ENCODE results near the gene SUGP2. TPM values are rescaled to one million over a fixed set of nuclear protein-coding genes. Genes with fewer than 3 reads are reported as not detected.

The SUGP2 gene
- total RNA-seq, 1 experiment from 2014 or later = 112 TPM

- DNase-seq (ENCODE audit: low read depth, low spot score) (no peak), ATAC-seq (peak; percentile 54; the same call in 1 of the 2 replicates)
- no peak overlapping the region for H3K27ac ChIP-seq (ENCODE audit: low read length)
- 0 out of 2 replicates have a peak, but pooled peaks cover 3% of the 10 kb centered on the region for H3K36me3 ChIP-seq (ENCODE audit: control insufficient read depth, insufficient read depth, low read length)
- no peaks in the 10 kb centered on the region for H3K27me3 ChIP-seq (ENCODE audit: control insufficient read depth, insufficient read depth, low read length)
- POLR2A ChIA-PET = no interaction called here
- TF ChIP-seq, protein P1, sequence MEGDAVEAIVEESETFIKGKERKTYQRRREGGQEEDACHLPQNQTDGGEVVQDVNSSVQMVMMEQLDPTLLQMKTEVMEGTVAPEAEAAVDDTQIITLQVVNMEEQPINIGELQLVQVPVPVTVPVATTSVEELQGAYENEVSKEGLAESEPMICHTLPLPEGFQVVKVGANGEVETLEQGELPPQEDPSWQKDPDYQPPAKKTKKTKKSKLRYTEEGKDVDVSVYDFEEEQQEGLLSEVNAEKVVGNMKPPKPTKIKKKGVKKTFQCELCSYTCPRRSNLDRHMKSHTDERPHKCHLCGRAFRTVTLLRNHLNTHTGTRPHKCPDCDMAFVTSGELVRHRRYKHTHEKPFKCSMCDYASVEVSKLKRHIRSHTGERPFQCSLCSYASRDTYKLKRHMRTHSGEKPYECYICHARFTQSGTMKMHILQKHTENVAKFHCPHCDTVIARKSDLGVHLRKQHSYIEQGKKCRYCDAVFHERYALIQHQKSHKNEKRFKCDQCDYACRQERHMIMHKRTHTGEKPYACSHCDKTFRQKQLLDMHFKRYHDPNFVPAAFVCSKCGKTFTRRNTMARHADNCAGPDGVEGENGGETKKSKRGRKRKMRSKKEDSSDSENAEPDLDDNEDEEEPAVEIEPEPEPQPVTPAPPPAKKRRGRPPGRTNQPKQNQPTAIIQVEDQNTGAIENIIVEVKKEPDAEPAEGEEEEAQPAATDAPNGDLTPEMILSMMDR (IDR thresholded peaks at IDR 0.05) = peak; percentile 81
- TF ChIP-seq, protein P2, sequence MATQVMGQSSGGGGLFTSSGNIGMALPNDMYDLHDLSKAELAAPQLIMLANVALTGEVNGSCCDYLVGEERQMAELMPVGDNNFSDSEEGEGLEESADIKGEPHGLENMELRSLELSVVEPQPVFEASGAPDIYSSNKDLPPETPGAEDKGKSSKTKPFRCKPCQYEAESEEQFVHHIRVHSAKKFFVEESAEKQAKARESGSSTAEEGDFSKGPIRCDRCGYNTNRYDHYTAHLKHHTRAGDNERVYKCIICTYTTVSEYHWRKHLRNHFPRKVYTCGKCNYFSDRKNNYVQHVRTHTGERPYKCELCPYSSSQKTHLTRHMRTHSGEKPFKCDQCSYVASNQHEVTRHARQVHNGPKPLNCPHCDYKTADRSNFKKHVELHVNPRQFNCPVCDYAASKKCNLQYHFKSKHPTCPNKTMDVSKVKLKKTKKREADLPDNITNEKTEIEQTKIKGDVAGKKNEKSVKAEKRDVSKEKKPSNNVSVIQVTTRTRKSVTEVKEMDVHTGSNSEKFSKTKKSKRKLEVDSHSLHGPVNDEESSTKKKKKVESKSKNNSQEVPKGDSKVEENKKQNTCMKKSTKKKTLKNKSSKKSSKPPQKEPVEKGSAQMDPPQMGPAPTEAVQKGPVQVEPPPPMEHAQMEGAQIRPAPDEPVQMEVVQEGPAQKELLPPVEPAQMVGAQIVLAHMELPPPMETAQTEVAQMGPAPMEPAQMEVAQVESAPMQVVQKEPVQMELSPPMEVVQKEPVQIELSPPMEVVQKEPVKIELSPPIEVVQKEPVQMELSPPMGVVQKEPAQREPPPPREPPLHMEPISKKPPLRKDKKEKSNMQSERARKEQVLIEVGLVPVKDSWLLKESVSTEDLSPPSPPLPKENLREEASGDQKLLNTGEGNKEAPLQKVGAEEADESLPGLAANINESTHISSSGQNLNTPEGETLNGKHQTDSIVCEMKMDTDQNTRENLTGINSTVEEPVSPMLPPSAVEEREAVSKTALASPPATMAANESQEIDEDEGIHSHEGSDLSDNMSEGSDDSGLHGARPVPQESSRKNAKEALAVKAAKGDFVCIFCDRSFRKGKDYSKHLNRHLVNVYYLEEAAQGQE (IDR thresholded peaks at IDR 0.05; ENCODE audit: insufficient read depth in 1 of 2, low read depth in 2 of 2, low read length in 1 of 2) = no peak
- no peak overlapping the region for H3K4me3 ChIP-seq (ENCODE audit: low read depth in 2 of 2, low read length in 2 of 2)
- BruUV-seq (replicated peaks) = no TSS peak
- no peaks in the 10 kb centered on the region for H3K9me3 ChIP-seq (ENCODE audit: control insufficient read depth, insufficient read depth, low read depth, low read length)
- H3K4me1 ChIP-seq (ENCODE audit: control insufficient read depth, insufficient read depth, low read length) = no peaks in the 10 kb centered on the region
- CTCF ChIA-PET = interaction anchor here (0.6 to 1.1 kb wide), 5 partner anchors 27 to 120 kb away, joined by 3 to 12 read pairs (median 3); no protein-coding TSS in a partner anchor
- in situ Hi-C loops (cut with HindIII; ENCODE audit: low pct_unique_long_range_greater_than_20kb, low sequenced_read_pairs) = no loop called here
- intact Hi-C loops (cut with micrococcal nuclease; ENCODE audit: unreplicated experiment) = no loop called here
Observed at GRCh38 chr19:19053508-19054314, 20.4 kb upstream of the SUGP2 start.

DNA sequence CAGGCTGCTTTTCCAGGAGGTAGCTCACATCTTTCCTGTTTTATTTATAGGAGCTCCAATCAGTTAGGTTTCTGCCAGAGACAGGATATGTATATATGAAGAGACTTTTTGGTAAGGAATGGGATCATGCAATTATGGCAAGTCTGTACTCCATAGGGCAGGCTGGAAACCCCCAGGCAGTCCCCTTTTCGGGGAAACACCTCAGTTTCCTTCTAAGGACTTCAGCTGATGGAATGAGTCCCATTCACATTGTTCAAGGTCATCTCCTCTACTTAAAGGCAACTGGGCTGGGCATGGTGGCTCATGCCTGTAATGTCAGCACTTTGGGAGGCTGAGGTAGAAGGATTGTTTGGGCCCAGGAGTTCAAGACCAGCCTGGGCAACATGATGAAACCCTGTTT lies 19.6 kb upstream of the SUGP2 start:
- Histone ChIP-seq H3K36me3 (ENCODE audit: control insufficient read depth, insufficient read depth, low read length) (0 out of 2 replicates have a peak, but pooled peaks cover 3% of the 10 kb centered on the region), H3K4me3 (ENCODE audit: low read depth in 2 of 2, low read length in 2 of 2) (no peak overlapping the region), H3K27ac (ENCODE audit: low read length) (no peak overlapping the region), H3K4me1 (ENCODE audit: control insufficient read depth, insufficient read depth, low read length) (no peaks in the 10 kb centered on the region), H3K9me3 (ENCODE audit: control insufficient read depth, insufficient read depth, low read depth, low read length) (no peaks in the 10 kb centered on the region), H3K27me3 (ENCODE audit: control insufficient read depth, insufficient read depth, low read length) (no peaks in the 10 kb centered on the region)
- in situ Hi-C loops (cut with HindIII; ENCODE audit: low pct_unique_long_range_greater_than_20kb, low sequenced_read_pairs) = no loop called here
- TF ChIP-seq, protein P2 (IDR thresholded peaks at IDR 0.05; ENCODE audit: insufficient read depth in 1 of 2, low read depth in 2 of 2, low read length in 1 of 2) = no peak
- TF ChIP-seq SIN3A (IDR thresholded peaks at IDR 0.05; ENCODE audit: borderline replicate concordance, insufficient read depth, low read depth, low read length) (no peak), TCF7L2 (IDR thresholded peaks at IDR 0.05; ENCODE audit: low read depth, low read length) (no peak), POLR2AphosphoS5 (IDR thresholded peaks at IDR 0.05; ENCODE audit: low read depth, low read length) (no peak)
- TF ChIP-seq, protein P1 (IDR thresholded peaks at IDR 0.05) = no peak
- POLR2A ChIA-PET = no interaction called here
- CTCF ChIA-PET = interaction anchor here (1.1 kb wide), 1 partner anchor 121 kb away, joined by 3 read pairs; no protein-coding TSS in a partner anchor
- ATAC-seq (no peak), DNase-seq (ENCODE audit: low read depth, low spot score) (no peak)
- no TSS peak for BruUV-seq (replicated peaks)
- intact Hi-C loops (cut with micrococcal nuclease; ENCODE audit: unreplicated experiment) = no loop called here
